ENCODE measurements around the gene MMP14. TPM values are rescaled to one million over a fixed set of nuclear protein-coding genes. Genes with fewer than 3 reads are reported as not detected.

Gene MMP14
- total RNA-seq, 4 donors from 2014 or later: 106 to 161 (median 128) TPM

GRCh38 chr14:22882529-22883172, 46.3 kb downstream of the MMP14 start:
- WGBS: 26% methylated on average over 6 of the region's 6 CpGs
- Histone ChIP-seq H3K9me3 (no peaks in the 10 kb centered on the region), H3K4me1 (peaks cover 34% of the 10 kb centered on the region), H3K36me3 (peaks cover 27% of the 10 kb centered on the region), H3K27me3 (no peaks in the 10 kb centered on the region), H3K4me3 (no peak overlapping the region), H3K27ac (no peak overlapping the region)
- no peak for TF ChIP-seq POLR2AphosphoS5 (IDR thresholded peaks at IDR 0.05)
- no peak for TF ChIP-seq EP300 (IDR thresholded peaks at IDR 0.05)
- TF ChIP-seq, protein P1, sequence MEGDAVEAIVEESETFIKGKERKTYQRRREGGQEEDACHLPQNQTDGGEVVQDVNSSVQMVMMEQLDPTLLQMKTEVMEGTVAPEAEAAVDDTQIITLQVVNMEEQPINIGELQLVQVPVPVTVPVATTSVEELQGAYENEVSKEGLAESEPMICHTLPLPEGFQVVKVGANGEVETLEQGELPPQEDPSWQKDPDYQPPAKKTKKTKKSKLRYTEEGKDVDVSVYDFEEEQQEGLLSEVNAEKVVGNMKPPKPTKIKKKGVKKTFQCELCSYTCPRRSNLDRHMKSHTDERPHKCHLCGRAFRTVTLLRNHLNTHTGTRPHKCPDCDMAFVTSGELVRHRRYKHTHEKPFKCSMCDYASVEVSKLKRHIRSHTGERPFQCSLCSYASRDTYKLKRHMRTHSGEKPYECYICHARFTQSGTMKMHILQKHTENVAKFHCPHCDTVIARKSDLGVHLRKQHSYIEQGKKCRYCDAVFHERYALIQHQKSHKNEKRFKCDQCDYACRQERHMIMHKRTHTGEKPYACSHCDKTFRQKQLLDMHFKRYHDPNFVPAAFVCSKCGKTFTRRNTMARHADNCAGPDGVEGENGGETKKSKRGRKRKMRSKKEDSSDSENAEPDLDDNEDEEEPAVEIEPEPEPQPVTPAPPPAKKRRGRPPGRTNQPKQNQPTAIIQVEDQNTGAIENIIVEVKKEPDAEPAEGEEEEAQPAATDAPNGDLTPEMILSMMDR (IDR thresholded peaks at IDR 0.05): no peak
- no peak for TF ChIP-seq POLR2A (IDR thresholded peaks at IDR 0.05)
- DNase-seq (ENCODE audit: low spot score in 2 of 2): no peak

DNA sequence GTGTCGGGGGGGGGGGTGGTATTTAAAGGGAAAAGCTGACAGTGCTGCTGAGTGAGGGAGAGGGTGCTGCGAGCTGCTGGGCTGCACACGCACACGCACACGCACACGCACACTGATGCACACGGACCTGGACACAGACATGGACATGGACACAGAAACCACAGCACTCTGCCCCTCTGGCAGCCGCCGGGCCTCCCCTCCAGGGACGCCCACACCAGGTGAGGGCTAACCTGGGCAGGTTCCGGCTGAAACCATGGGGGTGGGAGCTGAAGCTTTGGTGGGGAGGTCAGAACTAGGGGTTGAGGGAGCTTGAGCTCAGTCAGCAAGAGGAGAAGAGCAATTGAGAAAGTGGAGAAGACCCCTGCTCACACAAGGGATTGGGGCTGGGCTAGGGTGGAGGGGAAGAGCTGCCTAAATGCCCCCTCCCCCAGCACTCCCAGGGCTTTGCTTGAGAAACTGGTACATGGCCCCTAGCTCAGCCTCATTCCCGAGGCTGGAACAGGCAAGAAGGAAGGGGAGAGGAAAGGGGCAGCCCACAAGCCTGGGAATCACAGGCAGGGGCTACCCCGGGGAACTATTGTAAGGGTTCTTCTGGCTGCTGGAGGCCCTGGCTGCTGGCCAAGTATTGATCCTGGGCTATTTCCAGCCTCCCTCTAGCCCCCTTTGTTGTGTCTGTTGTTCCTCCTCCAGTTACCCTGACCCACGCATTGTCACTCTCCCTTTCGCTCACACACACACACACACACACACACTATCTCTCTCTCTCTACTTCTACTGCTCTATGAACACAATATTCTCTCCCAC, 47.0 kb downstream of the MMP14 start, which contains the start of gene REM2:
Gene REM2, plus strand, starts transcription at position 50 of the 804 bp plus-strand sequence. Its CDS starts 66 bp downstream, at position 116.
- H3K27me3 ChIP-seq: no peaks in the 10 kb centered on the region
- no peak within 1 kb of the TSS for H3K27ac ChIP-seq
- H3K36me3 ChIP-seq: peaks cover 19% of the 10 kb centered on the region
- no peaks in the 10 kb centered on the region for H3K9me3 ChIP-seq
- no peak within 1 kb of the TSS for H3K4me3 ChIP-seq
- TF ChIP-seq POLR2A (IDR thresholded peaks at IDR 0.05): no peak
- no peak for TF ChIP-seq POLR2AphosphoS5 (IDR thresholded peaks at IDR 0.05)
- TF ChIP-seq EP300 (IDR thresholded peaks at IDR 0.05): no peak
- TF ChIP-seq, protein P1 (IDR thresholded peaks at IDR 0.05): no peak
- peaks cover 41% of the 10 kb centered on the region for H3K4me1 ChIP-seq
- no peak for DNase-seq (ENCODE audit: low spot score in 2 of 2)
- WGBS: 25% methylated on average over 14 of the region's 15 CpGs

DNA sequence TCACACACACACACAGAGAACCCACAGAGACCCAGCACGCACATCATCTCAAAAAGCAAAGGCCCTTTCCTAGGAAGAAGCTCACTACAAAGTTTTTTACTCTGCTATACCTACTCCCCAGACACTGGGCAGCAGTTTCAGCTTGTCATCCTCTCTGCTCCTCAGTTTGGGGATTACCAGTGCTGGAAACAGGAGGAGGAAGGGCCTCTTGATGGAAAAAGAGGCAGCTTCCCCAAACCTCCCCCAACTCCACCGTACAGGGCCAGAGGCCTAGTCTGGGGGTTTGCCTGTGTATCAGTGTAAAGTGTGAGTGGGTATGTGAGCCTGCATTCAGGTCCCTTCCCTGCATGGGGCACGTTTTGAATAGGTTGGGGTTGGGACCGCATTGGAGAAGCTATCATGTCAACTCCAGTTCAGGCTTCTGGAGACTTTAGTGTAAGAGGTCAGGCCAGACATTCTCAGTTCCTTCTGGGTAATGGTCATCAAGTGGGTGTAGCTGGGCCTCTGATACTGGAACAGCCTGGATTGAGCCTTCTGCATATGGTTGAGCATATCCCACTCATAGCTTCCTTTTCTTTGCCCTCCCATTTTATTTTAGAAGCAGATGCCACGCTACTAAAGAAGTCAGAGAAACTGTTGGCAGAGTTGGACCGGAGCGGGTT, 47.8 kb downstream of the MMP14 start:
- Histone ChIP-seq H3K27ac (no peak overlapping the region), H3K4me1 (peaks cover 42% of the 10 kb centered on the region), H3K36me3 (peaks cover 11% of the 10 kb centered on the region), H3K9me3 (no peaks in the 10 kb centered on the region), H3K27me3 (no peaks in the 10 kb centered on the region), H3K4me3 (no peak overlapping the region)
- DNase-seq (ENCODE audit: low spot score in 2 of 2): no peak
- TF ChIP-seq, protein P1 (IDR thresholded peaks at IDR 0.05): no peak
- no peak for TF ChIP-seq EP300 (IDR thresholded peaks at IDR 0.05)
- no peak for TF ChIP-seq POLR2AphosphoS5 (IDR thresholded peaks at IDR 0.05)
- no peak for TF ChIP-seq POLR2A (IDR thresholded peaks at IDR 0.05)
- 94% methylated on average over 6 of the region's 7 CpGs for WGBS

- DNase-seq (ENCODE audit: low spot score in 2 of 2): no peak
- peaks cover 4% of the 10 kb centered on the region for H3K36me3 ChIP-seq
- no peaks in the 10 kb centered on the region for H3K27me3 ChIP-seq
- H3K27ac ChIP-seq: no peak overlapping the region
- H3K9me3 ChIP-seq: no peaks in the 10 kb centered on the region
- no peak for TF ChIP-seq POLR2AphosphoS5 (IDR thresholded peaks at IDR 0.05)
- TF ChIP-seq, protein P1 (IDR thresholded peaks at IDR 0.05): no peak
- TF ChIP-seq POLR2A (IDR thresholded peaks at IDR 0.05): no peak
- no peak overlapping the region for H3K4me3 ChIP-seq
- 93% methylated on average over 10 of the region's 11 CpGs for WGBS
- peaks cover 48% of the 10 kb centered on the region for H3K4me1 ChIP-seq
These were observed 48.5 kb downstream of the MMP14 start for GRCh38 chr14:22884738-22885523.

All from suprapubic skin (tissue), 4 donors.